ENCODE data around the gene SFI1.
"Not testable (repeated sequence)": the region's sequence is repeated elsewhere in the genome, so short reads cannot be mapped to it uniquely, and the experiment has no call there.

The SFI1 gene

GRCh38 chr22:31537019-31537535 is 40.7 kb downstream of the SFI1 start:
- TF ChIP-seq CTCF (IDR thresholded peaks at IDR 0.05; ENCODE audit: low read depth, low read length): no peak
- DNase-seq (ENCODE audit: extremely low read depth, low read depth): no peak

GRCh38 chr22:31538815-31539214 is 42.5 kb downstream of the SFI1 start:
- TF ChIP-seq CTCF (IDR thresholded peaks at IDR 0.05; ENCODE audit: low read depth, low read length): no peak
- DNase-seq (ENCODE audit: extremely low read depth, low read depth): no peak

GRCh38 chr22:31540166-31540565 is 43.8 kb downstream of the SFI1 start:
- not testable (repeated sequence) for DNase-seq (ENCODE audit: extremely low read depth, low read depth)

GRCh38 chr22:31540966-31541365 is 44.6 kb downstream of the SFI1 start:
- DNase-seq (ENCODE audit: extremely low read depth, low read depth): no peak
- no peak for TF ChIP-seq CTCF (IDR thresholded peaks at IDR 0.05; ENCODE audit: low read depth, low read length)

- TF ChIP-seq CTCF (IDR thresholded peaks at IDR 0.05; ENCODE audit: low read depth, low read length): no peak
- no peak for DNase-seq (ENCODE audit: extremely low read depth, low read depth)
Measured at GRCh38 chr22:31544481-31545480, 48.4 kb downstream of the SFI1 start.

GRCh38 chr22:31550871-31551370 is 54.6 kb downstream of the SFI1 start:
- no peak for DNase-seq (ENCODE audit: extremely low read depth, low read depth)
- TF ChIP-seq CTCF (IDR thresholded peaks at IDR 0.05; ENCODE audit: low read depth, low read length): no peak

GRCh38 chr22:31556627-31557203 is 60.4 kb downstream of the SFI1 start:
- TF ChIP-seq CTCF (IDR thresholded peaks at IDR 0.05; ENCODE audit: low read depth, low read length): peak; percentile 69
- DNase-seq (ENCODE audit: extremely low read depth, low read depth): peak; percentile 4

GRCh38 chr22:31558546-31558945 is 62.2 kb downstream of the SFI1 start:
- DNase-seq (ENCODE audit: extremely low read depth, low read depth): not testable (repeated sequence)
